Mesenteric fat pad (tissue), 1 donor: Measurements from ENCODE around the gene GPR160. TPM values are rescaled to one million over a fixed set of nuclear protein-coding genes. Genes with fewer than 3 reads are reported as not detected.
"Not testable (repeated sequence)": the region's sequence is repeated elsewhere in the genome, so short reads cannot be mapped to it uniquely, and the experiment has no call there.

Experiments used
- DNase-seq: peaks from one replicate; pipeline ENCODE4 v3.0.0-alpha.2; 2020; ENCODE audit warnings: low spot score
- total RNA-seq: library from RNA; stranded (reverse); fragmentation: NEBNext Ultra II Directional; extraction: Animal tissue kit (Norgen Biotek cat#: 25700); gene quantifications from one replicate; pipeline ENCODE4 v1.2.1, GENCODE V29; 2021
- donor health status: DM: yes; HTN: yes; CAD: no.

GPR160 gene
- total RNA-seq, 1 donor from 2014 or later = 6.4 TPM

DNA sequence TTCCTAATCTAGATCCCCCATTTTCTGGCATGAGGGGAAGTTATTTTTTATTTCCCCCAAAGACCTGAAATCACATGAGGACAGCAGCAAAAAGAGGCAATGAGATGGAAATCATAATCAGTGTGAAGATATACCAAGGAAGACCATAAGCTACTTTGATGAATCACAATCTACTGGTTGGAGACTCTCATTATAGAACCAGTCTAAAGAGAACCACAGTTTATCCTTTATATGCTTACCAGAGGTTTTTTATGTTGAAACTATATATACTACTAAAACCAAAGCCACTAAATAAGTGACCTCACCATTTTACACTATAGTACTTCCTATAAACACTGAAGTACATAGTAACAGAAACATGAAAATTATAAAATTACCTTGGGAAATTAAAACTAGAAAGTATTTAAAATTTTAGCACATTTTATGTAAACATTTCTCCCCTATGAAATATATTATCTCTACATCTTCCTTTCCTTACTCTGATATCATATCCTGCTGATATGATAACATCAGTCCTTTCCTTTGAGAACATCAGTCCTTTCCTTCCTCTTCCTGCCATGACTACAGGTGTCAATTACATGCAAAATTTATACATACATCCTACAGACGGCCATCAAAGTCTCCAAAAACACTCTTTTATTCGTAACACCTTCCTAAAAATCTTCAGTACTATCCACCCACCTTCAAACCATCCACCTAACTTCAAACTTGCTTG, 71.9 kb downstream of the GPR160 start:
- no peak for DNase-seq

GRCh38 chr3:170111147-170111771, 73.5 kb downstream of the GPR160 start:
- no peak for DNase-seq

GRCh38 chr3:170114165-170114564, 76.4 kb downstream of the GPR160 start:
- DNase-seq = not testable (repeated sequence)

DNA sequence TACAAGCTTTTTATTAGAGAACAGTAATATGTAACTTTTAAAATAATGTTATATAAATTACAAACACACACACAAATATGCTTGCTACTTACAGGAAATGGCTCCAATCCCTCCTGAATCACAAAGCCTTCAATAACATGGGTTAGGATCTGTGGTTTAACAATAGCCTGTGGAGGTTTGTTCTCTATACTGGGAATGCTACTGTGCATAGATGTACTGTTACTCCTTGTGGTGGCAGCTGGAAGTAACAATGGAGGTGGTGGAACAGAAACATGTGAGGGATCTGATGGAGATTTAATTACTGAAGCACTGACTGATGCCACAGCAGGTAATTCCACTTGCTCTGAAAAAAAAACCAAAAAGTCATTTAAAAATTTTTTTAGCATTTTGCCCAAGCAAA, 79.3 kb downstream of the GPR160 start:
- DNase-seq = no peak

GRCh38 chr3:170128259-170128976, 90.6 kb downstream of the GPR160 start:
- no peak for DNase-seq

- no peak for DNase-seq
Observed at GRCh38 chr3:170128977-170129431, 91.2 kb downstream of the GPR160 start.

DNA sequence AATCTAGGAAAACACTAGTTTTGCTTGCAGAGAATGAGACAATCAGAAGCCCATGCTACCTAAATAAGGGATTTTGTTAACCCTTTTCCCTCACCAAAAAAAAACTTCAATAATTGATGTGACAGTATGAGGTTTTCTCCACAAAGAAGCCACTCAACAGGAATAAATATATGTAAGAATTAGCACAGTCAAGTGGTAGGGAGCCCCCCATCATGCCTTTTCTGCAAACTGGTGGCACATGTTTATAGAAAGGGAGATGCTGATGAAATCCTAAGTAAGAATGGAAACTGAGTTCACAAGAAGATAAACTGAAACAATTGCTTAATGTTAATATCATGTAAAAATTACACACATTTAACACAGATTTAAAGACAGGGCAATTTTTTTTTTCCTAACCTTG, 92.7 kb downstream of the GPR160 start:
- no peak for DNase-seq

DNA sequence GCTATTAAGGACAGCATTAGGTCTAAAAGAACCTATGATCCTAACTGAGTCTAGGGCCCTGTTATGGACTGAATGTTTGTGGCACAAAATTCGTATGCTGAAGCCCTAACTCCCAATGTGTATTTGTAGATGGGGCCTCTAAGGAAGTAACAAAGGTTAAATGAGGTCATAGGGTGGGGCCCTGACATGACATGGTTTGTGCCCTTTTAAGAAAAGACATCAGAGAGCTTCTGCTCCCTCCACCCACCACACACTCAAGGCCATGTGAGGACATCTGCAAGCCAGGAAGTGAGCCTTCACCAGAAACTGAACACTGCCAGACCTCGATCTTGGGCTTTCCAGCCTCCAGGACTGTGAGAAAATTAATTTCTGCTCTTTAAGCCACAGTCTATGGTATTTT, 94.5 kb downstream of the GPR160 start:
- no peak for DNase-seq

Other genes starting within 250 kb of the GPR160 start
- not detected for gene LRRIQ4, start 225.1 kb upstream of the GPR160 start, total RNA-seq
- 3.4 TPM for gene LRRC34, start 225.1 kb upstream of the GPR160 start, total RNA-seq
- not detected for gene LRRC31, start 168.1 kb upstream of the GPR160 start, total RNA-seq
- gene SAMD7, start 126.4 kb upstream of the GPR160 start, total RNA-seq = not detected
- 158 TPM for gene SEC62, start 71.2 kb upstream of the GPR160 start, total RNA-seq
- gene PHC3, start 143.7 kb downstream of the GPR160 start, total RNA-seq = 66.1 TPM
- gene PRKCI, start 184.4 kb downstream of the GPR160 start, total RNA-seq = 16.7 TPM